Endothelial cell of umbilical vein (primary cell): ENCODE results near the gene CERCAM. TPM values are rescaled to one million over a fixed set of nuclear protein-coding genes. Genes with fewer than 3 reads are reported as not detected.
A peak's percentile ranks its signal among the peaks of the same experiment; 100 is the strongest.

Source experiments
- BruUV-seq: library from RNA; stranded (reverse); fragments of 400-500 nt; replicated peaks from 2 replicates; lab custom pipeline; 2021; lab: Mats Ljungman, UMichigan
- CTCF ChIA-PET: fragments of 300-600, 350-600 bp; sonication (Branson Sonifier 250); formaldehyde crosslinking; loops from one replicate; lab custom pipeline; 2021; ENCODE audit warnings: antibody characterized with exemption, inconsistent platforms; lab: Charles Lee
- POLR2A ChIA-PET: fragments of 300-600, 350-600 bp; sonication (Branson Sonifier 250); formaldehyde crosslinking; loops from one replicate; lab custom pipeline; 2021; ENCODE audit warnings: antibody characterized with exemption, inconsistent platforms; lab: Charles Lee
- DNase-seq: peaks from one replicate; pipeline ENCODE4 v3.0.0-alpha.2; 2011; ENCODE audit warnings: low read depth, low spot score
- FAIRE-seq: peaks from 2 replicates; lab custom pipeline; 2011; peaks lifted over from hg19 to GRCh38; lab: Jason Lieb, UNC
- H2AFZ ChIP-seq: 2 replicates; pipeline ENCODE4 v1.6.0; 2012; ENCODE audit warnings: low read depth, low read length, control low read depth, inconsistent platforms
- H3K27ac ChIP-seq: 2 replicates; pipeline ENCODE4 v1.5.1; 2011; ENCODE audit warnings: low read depth, mild to moderate bottlenecking, control low read depth, low read length, moderate library complexity; ENCODE audit not compliant: insufficient read depth
- H3K27me3 ChIP-seq, 2 experiments: 2 replicates each; pipeline versions ENCODE4 v1.6.0 to v1.6.1; 2011; ENCODE audit warnings: low read length in 2 of 2, mixed read lengths in 1 of 2; ENCODE audit not compliant: control insufficient read depth in 2 of 2, insufficient read depth in 2 of 2
- H3K36me3 ChIP-seq, 2 experiments: 2 replicates in 1 of 2; 3 replicates in 1 of 2; pipeline ENCODE4 v1.5.1; 2011; ENCODE audit warnings: low read length in 2 of 2, mild to moderate bottlenecking in 1 of 2, moderate library complexity in 1 of 2; ENCODE audit not compliant: control insufficient read depth in 2 of 2, insufficient read depth in 2 of 2; ENCODE audit errors: extremely low read depth in 1 of 2
- H3K4me1 ChIP-seq: 3 replicates; pipeline ENCODE4 v1.5.1; 2011; ENCODE audit warnings: mild to moderate bottlenecking, low read length; ENCODE audit not compliant: control insufficient read depth, insufficient read depth; ENCODE audit errors: extremely low read depth
- H3K4me2 ChIP-seq: 2 replicates; pipeline ENCODE4 v1.6.1; 2011; ENCODE audit warnings: low read length, control low read depth, mixed read lengths; ENCODE audit not compliant: insufficient read depth
- H3K4me3 ChIP-seq, 3 experiments: fragments of 200-600 bp in 1 of 3; sonication (generic), shearing (Covaris generic) in 1 of 3; replicated peaks in 1 of 3; 2 replicates each; pipeline ENCODE4 v1.5.1; 2011 to 2016; ENCODE audit warnings: control low read depth in 3 of 3, low read length in 3 of 3, mild to moderate bottlenecking in 2 of 3, inconsistent platforms in 1 of 3, low read depth in 1 of 3, moderate library complexity in 1 of 3; ENCODE audit not compliant: insufficient read depth in 1 of 3
- H3K79me2 ChIP-seq: 2 replicates; pipeline ENCODE4 v1.6.0; 2012; ENCODE audit warnings: low read length, inconsistent platforms; ENCODE audit not compliant: control insufficient read depth, insufficient read depth
- H3K9ac ChIP-seq: replicated peaks from 2 replicates; pipeline ENCODE3; 2011; ENCODE audit warnings: low read length, control low read depth; ENCODE audit not compliant: insufficient read depth; ENCODE audit errors: extremely low read depth
- H3K9me1 ChIP-seq: replicated peaks from 3 replicates; pipeline ENCODE4 v1.6.0; 2011; ENCODE audit warnings: mild to moderate bottlenecking, low read length; ENCODE audit not compliant: control insufficient read depth, insufficient read depth; ENCODE audit errors: extremely low read depth
- H3K9me3 ChIP-seq: replicated peaks from 2 replicates; pipeline ENCODE4 v1.5.1; 2012; ENCODE audit warnings: low read length, inconsistent platforms; ENCODE audit not compliant: control insufficient read depth, insufficient read depth
- H4K20me1 ChIP-seq: replicated peaks from 2 replicates; pipeline ENCODE3; 2011; ENCODE audit warnings: mild to moderate bottlenecking, low read length; ENCODE audit not compliant: control insufficient read depth, insufficient read depth; ENCODE audit errors: extremely low read depth
- CTCF ChIP-seq, 2 donors: IDR thresholded peaks; 1 replicate in 1 of 2; 2 replicates in 1 of 2; pipeline ENCODE4 v1.5.1; 2011; ENCODE audit warnings: low read length in 2 of 2, mild to moderate bottlenecking in 2 of 2, moderate library complexity in 2 of 2, control low read depth in 1 of 2, inconsistent platforms in 1 of 2, low read depth in 1 of 2; ENCODE audit not compliant: insufficient read depth in 1 of 2; ENCODE audit errors: extremely low read depth in 1 of 2
- EZH2 ChIP-seq: IDR thresholded peaks from 2 replicates; pipeline ENCODE4 v1.6.1; 2012; ENCODE audit warnings: borderline replicate concordance, low read depth, mild to moderate bottlenecking, moderate library complexity, low read length, inconsistent platforms; ENCODE audit not compliant: severe bottlenecking
- FOS ChIP-seq: IDR thresholded peaks from 2 replicates; pipeline ENCODE4 v1.6.1; 2011; ENCODE audit warnings: mild to moderate bottlenecking, low read length, moderate library complexity, borderline replicate concordance; ENCODE audit not compliant: insufficient read depth
- GATA2 ChIP-seq: IDR thresholded peaks from 2 replicates; pipeline ENCODE4 v1.7.0; 2011; ENCODE audit warnings: low read depth, mild to moderate bottlenecking, moderate library complexity, mixed read lengths, low read length; ENCODE audit not compliant: insufficient read length, insufficient read depth
- JUN ChIP-seq: IDR thresholded peaks from 2 replicates; pipeline ENCODE4 v1.6.1; 2011; ENCODE audit warnings: borderline replicate concordance, low read depth; ENCODE audit not compliant: insufficient read length, insufficient read depth
- MYC ChIP-seq: IDR thresholded peaks from one replicate; pipeline ENCODE4 v1.6.1; 2011; ENCODE audit warnings: mild to moderate bottlenecking, low read depth, low read length
- POLR2A ChIP-seq: IDR thresholded peaks from 2 replicates; pipeline ENCODE4 v1.6.1; 2012; ENCODE audit warnings: low read depth, mild to moderate bottlenecking, control low read depth, low read length
- POLR2AphosphoS5 ChIP-seq: IDR thresholded peaks from 2 replicates; pipeline ENCODE4 v1.6.1; 2012; ENCODE audit warnings: low read depth, mild to moderate bottlenecking, control low read depth, low read length, moderate library complexity; ENCODE audit not compliant: insufficient read depth
- dilution Hi-C: fragments of 300-500 bp; cut with MboI; formaldehyde crosslinking; loops from one replicate; pipeline ENCODE4 v1.15.0; 2019; ENCODE audit warnings: low sequenced_read_pairs; ENCODE audit not compliant: extremely low pct_ligation_motif_present
- intact Hi-C: fragments of 100-400 bp; cut with micrococcal nuclease; formaldehyde crosslinking; loops from one replicate; pipeline ENCODE4 v1.10.0; 2022
- polyA plus RNA-seq, 4 experiments: library from polyadenylated mRNA; depleted of rRNA in 3 of 4; stranded (reverse) in 3 of 4; unstranded in 1 of 4; fragments of >200 nt; gene quantifications; 2 replicates each; pipeline versions ENCODE4 v1.2.1 to v1.2.3, GENCODE V29; 2011 to 2012; ENCODE audit warnings: missing spikeins in 1 of 4
- total RNA-seq: library from RNA; stranded (reverse); gene quantifications from 2 replicates; pipeline ENCODE4 v1.2.3, GENCODE V29; 2021
- TF ChIP-seq, protein P1 (sequence below): IDR thresholded peaks from 2 replicates; pipeline ENCODE4 v1.6.1; 2011; ENCODE audit not compliant: insufficient read depth, insufficient read length

CERCAM gene
- total and polyA plus RNA-seq, 2 donors (not counting 3 experiments of a cell fraction or from before 2014, with no cell fraction given), result 47.9 to 77.8 TPM

- Histone ChIP-seq H3K27ac (no peak overlapping the region), H3K9me3 (no peaks in the 10 kb centered on the region), H3K36me3 (no peaks in the 10 kb centered on the region), H3K4me3 (no peak overlapping the region), H3K27me3 (no peaks in the 10 kb centered on the region), H3K79me2 (no peaks in the 10 kb centered on the region), H2AFZ (peak overlapping the region; percentile 29), H3K9me1 (no peaks in the 10 kb centered on the region), H4K20me1 (no peaks in the 10 kb centered on the region), H3K4me2 (no peak overlapping the region), H3K9ac (no peak overlapping the region), H3K4me1 (no peaks in the 10 kb centered on the region)
- dilution Hi-C loops (no loop called here), intact Hi-C loops (no loop called here)
- BruUV-seq, result no TSS peak
- ChIA-PET POLR2A (no interaction called here), CTCF (interaction anchor here (0.6 kb wide), 1 partner anchor 20 kb away, joined by 3 read pairs; no protein-coding TSS in a partner anchor)
- TF ChIP-seq GATA2, result no peak
- TF ChIP-seq JUN, result no peak
- TF ChIP-seq, protein P1, sequence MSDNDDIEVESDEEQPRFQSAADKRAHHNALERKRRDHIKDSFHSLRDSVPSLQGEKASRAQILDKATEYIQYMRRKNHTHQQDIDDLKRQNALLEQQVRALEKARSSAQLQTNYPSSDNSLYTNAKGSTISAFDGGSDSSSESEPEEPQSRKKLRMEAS, result no peak
- TF ChIP-seq MYC, result no peak
- no peak for TF ChIP-seq POLR2A
- TF ChIP-seq EZH2, result no peak
- TF ChIP-seq POLR2AphosphoS5, result no peak
- TF ChIP-seq CTCF (IDR thresholded peaks at IDR 0.05; ENCODE audit: extremely low read depth in 1 of 2, insufficient read depth in 1 of 2, low read depth in 1 of 2, low read length in 2 of 2), result no peak
- no peak for TF ChIP-seq FOS
- FAIRE-seq (no peak), DNase-seq (no peak)
Observed at GRCh38 chr9:128405077-128405779, 15.4 kb upstream of the CERCAM start.
